GM12891 (cell line): Measurements from ENCODE around the gene PRDM16.

ENCODE experiments used
- PAX5 ChIP-seq: IDR thresholded peaks from 2 replicates; pipeline ENCODE4 v1.6.1; 2011; ENCODE audit warnings: low read length, moderate library complexity, mild to moderate bottlenecking; ENCODE audit not compliant: insufficient read depth, severe bottlenecking
- POLR2A ChIP-seq: IDR thresholded peaks from 2 replicates; pipeline ENCODE4 v1.6.1; 2011; ENCODE audit warnings: low read depth, low read length, control low read depth
- POLR2AphosphoS5 ChIP-seq: IDR thresholded peaks from 2 replicates; pipeline ENCODE4 v1.6.1; 2011; ENCODE audit warnings: low read depth, low read length, control low read depth
- SPI1 ChIP-seq: IDR thresholded peaks from 2 replicates; pipeline ENCODE4 v1.6.1; 2011; ENCODE audit warnings: low read depth, low read length, control low read depth

- TF ChIP-seq POLR2AphosphoS5 (no peak), POLR2A (no peak), PAX5 (no peak), SPI1 (no peak)
These were observed 158.3 kb downstream of the PRDM16 start for GRCh38 chr1:3227351-3227704.
